Activated CD4-positive, CD25-positive, alpha-beta regulatory T cell (primary cell): ENCODE measurements around the gene HDAC7.
A peak's percentile ranks its signal among the peaks of the same experiment; 100 is the strongest.
"Not testable (repeated sequence)": the region's sequence is repeated elsewhere in the genome, so short reads cannot be mapped to it uniquely, and the experiment has no call there.

Experiments
- DNase-seq, 4 experiments: peaks; one replicate each; lab custom pipeline; 2025; lab: John Stamatoyannopoulos, UW

Gene HDAC7

DNA sequence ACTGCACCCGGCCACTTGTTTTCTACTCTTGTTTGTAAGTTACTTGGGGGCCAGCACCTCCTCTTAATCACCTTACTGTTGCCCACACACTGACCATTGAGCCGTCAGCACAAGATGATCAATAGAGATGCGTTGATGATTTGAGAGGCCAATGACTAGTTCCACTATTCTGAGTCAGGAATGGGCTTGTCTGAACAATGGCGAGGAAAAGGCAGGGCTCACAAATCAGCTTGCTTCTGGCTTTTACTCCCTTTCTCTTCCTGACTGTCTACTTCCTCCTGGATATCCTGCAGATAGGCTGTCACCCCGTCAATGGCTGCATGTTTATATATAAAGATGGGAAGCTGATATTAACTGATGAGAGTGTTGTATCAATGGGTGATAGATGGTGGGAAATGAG lies 29.1 kb upstream of the HDAC7 start:
- no peak for DNase-seq

GRCh38 chr12:47846294-47846996 lies 26.7 kb upstream of the HDAC7 start:
- DNase-seq = no peak

DNA sequence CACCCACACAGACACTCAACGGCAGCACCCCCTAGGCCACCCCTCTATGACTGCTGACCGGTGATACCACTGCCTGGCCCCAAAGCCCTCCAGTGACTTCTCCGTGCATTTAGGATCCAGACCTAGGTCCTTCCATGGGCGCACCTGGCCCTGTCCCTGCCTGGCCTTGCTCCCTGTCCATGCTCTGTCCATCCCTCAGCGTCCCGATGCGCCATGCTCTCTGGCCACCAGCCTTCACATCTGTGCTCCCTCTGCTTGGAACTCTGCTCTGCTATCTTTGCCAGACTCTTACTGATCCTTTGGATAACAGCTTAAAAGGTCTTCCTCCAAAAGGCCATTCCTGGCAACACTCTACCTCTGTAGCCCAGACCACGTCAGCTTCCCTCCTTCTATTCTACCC lies 25.4 kb upstream of the HDAC7 start:
- no peak for DNase-seq

DNA sequence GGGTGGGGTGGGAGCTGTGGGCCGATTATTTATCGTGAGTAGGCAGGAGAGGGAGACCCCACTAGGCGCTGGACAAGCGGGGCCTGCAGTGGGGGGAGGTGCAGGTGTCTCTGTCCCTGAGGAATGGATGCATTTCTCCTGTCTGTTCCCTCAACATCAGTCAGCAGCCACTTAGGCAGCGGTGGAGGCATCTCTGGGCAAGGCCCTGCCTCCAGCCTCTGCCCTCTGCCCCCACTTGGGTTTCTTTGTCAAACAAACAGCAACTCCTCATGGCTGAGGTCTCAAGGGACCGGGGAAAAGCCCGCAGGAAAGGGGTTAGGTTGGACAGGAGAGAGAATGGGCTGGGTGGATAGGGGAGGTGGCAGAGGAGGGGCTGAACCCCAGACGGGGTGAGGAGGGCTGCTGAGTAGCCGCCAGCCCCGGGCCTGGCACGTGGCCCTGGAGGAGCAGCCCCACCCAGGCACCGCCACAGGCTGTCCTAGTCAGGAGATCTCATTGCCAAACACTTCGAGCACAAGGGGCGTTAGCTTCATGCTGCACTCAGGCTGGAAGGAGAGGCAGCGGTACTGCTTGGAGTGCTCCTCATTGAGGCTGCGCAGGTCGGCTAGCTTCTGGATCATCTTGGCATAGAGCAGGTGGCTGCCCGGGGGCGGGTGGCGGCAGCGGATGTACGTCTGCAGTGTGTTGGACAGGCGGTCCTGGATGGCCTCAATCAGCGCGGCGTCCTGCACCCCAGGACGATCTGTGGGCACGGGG lies 24.7 kb upstream of the HDAC7 start:
- no peak for DNase-seq

DNA sequence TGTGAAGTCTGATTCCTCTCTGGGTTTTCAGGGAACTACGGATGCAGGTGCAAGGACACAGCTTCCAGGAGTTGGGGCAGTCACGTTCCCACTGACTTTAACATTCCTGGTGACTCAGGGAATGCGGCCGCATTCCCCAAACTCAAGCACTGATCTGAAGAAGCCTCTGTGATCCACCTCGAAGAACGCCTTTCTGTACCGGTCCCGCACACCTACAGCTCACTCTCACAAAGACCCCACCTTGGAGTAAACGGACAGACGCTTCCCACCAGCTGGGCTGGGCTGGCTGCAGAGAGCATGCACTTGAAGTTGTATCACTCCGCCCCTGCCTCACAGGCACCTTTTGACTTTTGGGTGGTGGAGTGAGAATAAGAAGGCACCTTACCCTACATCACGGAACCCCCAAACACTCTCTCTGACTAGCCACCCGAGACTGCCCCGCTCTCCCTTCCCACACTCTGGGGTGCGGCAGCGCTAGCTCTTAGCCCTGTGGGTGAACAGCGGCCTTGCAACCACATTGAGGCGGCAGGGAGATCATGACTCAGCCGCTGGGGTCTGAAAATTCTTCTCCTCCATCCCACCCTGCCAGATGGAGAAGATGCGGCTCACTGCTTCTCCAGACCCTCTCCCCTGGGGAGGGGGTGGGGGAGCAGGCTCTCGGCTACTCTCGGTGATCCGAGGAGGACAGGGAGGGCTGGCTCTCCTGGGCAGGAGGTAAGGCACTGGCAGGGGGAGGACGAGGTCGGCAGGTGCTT lies 23.7 kb upstream of the HDAC7 start:
- DNase-seq = no peak

- not testable (repeated sequence) for DNase-seq
Observed at GRCh38 chr12:47842543-47842942, 22.8 kb upstream of the HDAC7 start.

- no peak for DNase-seq
Observed at GRCh38 chr12:47841910-47842309, 22.2 kb upstream of the HDAC7 start.

- no peak for DNase-seq
Observed at GRCh38 chr12:47841501-47841900, 21.8 kb upstream of the HDAC7 start.

DNA sequence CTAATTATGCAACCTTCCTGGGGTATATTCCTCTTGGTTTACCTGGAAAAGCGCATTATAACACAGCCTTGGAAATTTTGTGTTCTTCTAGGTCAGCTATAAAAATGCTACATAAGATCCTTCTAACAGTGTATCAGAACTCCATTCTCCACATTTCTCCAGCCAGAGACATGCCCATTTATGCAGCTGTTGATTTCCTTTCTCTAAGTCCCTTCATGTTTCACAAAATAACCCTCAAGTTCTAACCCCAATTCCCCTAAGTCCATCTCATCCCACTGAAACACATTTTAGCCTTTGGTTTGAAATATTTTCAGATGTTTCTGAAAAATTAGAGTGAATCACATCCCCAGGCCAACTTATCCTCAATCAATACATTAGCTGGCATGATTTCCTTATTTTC lies 20.9 kb upstream of the HDAC7 start:
- DNase-seq = no peak

DNA sequence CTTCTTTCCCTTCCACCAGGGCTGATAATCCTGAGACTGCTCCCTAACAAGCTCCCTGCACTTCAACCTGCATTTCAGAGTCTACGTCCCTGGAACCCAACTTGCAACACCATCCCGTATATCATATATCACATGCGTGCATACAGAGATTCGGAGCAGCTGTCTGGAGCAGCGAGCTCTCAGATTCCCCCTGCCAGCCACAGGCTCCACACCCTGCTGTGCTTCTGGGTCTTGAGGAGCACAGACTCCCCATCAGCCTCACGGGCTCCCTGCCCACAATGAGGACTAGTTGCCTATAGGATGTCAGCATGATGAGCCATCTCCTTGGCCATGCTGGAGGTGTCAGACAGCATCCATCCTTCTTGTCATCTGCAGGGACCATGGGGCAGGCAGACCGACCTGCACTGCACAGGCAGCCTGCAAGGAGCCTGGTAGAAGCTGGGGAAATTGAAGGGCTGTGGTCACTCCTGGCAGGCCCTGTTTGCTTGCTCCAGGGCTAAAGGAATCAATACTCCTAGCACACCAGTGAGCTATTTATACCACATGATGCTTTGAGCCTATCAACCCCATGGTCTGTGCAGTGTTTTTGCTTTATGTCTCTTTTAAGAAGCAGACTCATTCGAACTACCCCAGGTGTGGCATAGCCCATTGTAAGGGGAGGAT lies 19.6 kb upstream of the HDAC7 start:
- no peak for DNase-seq

DNA sequence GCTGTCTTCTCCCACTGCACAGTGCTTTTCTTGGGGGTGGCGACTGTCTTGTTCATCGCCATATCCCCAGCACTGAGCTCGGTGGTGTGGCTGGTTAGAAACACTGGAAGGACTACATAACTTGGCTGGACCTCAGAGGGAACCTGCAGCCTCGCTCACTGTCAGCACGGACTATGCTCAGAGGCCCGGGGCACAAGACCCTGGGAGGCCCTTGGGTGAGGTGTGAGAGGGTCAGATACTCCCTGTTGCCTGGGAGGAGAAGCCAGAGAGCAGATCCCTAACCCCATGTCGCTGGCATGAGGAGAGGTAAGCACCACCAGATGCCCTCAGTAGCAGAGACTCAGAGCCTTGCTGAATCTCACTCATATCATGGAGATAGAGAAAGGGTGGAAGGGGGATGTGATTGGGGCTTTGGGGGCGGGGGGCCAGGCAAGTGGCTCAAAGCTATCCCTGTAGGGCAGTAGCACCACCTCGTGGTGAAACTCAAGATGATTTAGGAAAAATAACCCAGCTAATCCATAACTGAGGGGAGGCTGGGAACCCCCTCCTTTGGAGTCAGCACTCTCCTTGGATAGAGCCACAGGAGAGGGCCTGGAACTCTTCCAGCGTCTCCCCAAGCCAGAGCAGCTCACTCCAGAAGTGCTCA lies 18.7 kb upstream of the HDAC7 start:
- no peak for DNase-seq

DNA sequence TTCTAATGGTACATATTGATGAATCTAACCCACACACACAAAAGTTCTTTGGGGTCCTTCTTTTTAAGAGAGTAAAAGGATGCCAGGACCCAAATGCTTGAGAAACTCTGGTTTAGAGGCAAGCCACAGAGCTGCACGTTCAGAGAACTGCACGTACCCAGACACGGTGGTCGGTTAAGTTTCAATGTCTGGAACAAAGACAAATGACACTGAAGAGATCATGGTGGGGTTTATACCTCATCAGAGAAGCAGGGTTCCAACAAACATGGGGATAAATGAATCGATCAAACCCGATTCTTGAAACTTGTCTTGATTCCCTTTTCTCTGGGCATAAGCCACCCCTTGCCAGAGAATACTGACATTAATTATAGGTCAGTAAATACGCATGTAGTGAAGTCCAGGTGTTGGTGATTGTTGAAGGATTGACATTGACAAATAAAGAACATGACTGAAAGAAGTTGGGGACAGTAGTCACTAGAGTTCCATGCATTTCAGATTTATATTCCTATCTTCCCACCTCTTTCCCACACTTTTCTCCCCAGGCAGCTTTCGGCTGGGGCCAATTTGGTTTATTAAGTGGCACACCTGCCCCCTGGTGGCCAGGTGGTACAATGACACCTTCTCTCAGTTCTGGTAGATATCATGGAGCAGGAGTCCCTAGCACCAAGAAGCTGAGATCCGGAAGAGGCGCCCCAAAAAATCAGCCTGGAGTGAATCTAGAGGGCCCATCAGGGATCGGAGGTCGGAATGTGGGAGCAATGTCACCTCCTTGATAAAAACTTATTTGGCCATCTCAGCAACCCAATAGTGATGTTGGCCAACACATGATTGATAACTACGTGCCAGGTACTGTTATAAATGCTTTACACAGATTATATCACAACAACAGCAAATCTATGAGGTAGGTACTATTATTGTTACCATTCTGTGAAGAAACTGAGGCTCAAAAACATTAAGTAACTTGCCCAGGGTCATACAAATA lies 17.8 kb upstream of the HDAC7 start:
- peak; percentile 34 to 58 (median 55) for DNase-seq

- DNase-seq = no peak
Observed at GRCh38 chr12:47835831-47836155, 16.1 kb upstream of the HDAC7 start.

GRCh38 chr12:47835006-47835830 lies 15.5 kb upstream of the HDAC7 start:
- no peak for DNase-seq

DNA sequence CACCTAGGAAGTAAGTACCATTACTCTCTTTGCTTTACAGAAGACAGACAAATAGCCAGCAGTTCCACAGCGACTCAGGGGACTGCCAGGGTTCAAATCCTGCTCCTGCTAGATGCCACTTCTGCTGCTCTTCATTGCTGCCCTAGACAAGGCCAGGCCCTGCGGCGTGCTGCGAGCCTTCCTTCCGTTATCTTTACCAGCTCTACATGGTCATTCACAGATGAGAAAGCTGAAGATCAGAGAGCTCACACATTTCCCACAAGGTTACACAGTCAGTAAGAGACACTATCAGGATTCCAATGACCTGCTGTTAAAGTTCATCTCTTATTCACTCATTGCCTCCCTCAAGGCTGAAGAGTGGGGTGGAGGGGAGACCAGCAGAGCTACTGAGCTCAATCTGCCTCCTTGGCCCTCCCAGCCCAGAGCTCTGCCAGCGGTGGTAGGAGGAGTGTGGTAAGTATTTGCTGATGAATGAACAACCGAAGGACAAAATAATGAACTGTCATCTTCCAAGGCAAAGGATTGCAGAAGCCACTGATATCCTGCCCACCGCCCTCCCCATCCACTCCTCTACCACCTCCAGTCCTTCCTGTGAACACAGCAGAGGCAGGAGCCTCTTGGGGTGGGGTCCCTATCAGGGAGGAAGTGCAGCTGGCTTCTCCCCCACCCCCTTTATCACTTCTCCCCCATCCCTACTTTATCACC lies 14.6 kb upstream of the HDAC7 start:
- no peak for DNase-seq

GRCh38 chr12:47833591-47834012 lies 13.9 kb upstream of the HDAC7 start:
- no peak for DNase-seq

- DNase-seq = peak in 2 of 4 experiments; percentile 39 to 42
Observed at GRCh38 chr12:47832263-47832933, 12.7 kb upstream of the HDAC7 start.

DNA sequence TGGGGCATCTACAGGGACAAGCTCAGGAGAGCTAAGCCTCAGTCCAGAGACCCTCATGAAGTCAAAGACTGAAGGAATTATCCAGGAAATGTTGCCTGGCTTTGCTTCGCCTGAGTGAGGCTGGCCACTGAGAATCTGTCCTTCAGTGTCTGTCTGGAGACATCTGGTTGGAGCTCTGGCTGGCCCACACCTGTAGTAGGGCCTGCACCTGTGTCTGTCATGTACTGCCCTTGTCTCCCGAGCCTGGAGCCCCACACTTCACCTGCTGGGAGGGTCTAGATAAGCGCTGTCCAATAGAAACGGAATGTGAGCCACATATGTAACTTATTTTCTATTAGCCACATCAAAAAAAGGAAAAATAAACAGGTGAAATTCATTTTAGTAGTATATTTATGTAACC lies 9.9 kb upstream of the HDAC7 start:
- no peak for DNase-seq
